T follicular helper cell (primary cell): ENCODE measurements around the gene EML6.
"Not testable (repeated sequence)": the region's sequence is repeated elsewhere in the genome, so short reads cannot be mapped to it uniquely, and the experiment has no call there.

Experiments used
- DNase-seq: peaks from one replicate; pipeline ENCODE4 v3.0.0-alpha.2; 2020; ENCODE audit warnings: low read depth

Gene EML6

GRCh38 chr2:54965425-54965824 lies 242.0 kb downstream of the EML6 start:
- DNase-seq = no peak

GRCh38 chr2:54966165-54966832 lies 242.8 kb downstream of the EML6 start:
- no peak for DNase-seq

- DNase-seq = no peak
These were observed 243.4 kb downstream of the EML6 start for GRCh38 chr2:54966837-54967236.

DNA sequence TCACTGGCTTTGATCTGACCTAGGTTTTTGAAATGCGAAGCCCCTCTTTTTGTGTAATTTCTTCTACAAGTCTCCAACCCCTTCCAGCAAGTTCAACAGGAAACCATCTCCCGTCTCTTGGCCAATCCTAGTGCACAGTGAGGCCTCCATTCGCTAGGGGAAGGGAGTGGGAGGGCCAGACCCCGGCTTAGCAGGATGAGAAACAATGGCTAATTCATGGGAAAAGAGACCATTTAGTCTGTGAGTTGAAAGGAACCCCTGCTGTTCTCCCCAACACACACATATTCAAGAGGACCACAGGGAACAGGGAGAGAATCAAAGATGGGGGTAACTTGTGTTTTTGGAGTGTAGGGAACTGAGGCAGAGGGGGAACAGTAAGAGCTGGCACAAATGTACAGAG lies 243.8 kb downstream of the EML6 start:
- DNase-seq = no peak

- DNase-seq = no peak
These were observed 244.4 kb downstream of the EML6 start for GRCh38 chr2:54967759-54968365.

- DNase-seq = no peak
These were observed 245.2 kb downstream of the EML6 start for GRCh38 chr2:54968561-54969218.

- DNase-seq = no peak
These were observed 246.0 kb downstream of the EML6 start for GRCh38 chr2:54969295-54969939.

- no peak for DNase-seq
These were observed 246.5 kb downstream of the EML6 start for GRCh38 chr2:54969940-54970338.

DNA sequence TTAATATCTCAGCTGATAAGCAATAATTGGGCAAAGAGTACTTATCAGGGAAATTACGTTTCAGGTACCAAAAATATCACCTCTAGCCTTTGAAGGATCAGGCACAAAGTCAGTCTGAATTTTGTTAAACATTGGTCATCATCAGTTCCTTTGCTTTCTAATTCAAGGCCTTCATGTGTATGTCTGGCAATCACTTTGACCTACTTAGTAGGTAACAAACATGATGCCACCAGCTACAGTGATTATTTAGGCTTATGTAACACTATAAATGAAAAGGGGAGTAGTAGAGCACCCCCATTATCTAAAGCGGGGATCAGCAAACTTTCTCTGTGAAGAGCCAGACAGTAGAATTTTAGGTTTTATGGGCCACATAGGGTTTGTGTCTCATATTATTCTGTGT lies 251.7 kb downstream of the EML6 start:
- no peak for DNase-seq

DNA sequence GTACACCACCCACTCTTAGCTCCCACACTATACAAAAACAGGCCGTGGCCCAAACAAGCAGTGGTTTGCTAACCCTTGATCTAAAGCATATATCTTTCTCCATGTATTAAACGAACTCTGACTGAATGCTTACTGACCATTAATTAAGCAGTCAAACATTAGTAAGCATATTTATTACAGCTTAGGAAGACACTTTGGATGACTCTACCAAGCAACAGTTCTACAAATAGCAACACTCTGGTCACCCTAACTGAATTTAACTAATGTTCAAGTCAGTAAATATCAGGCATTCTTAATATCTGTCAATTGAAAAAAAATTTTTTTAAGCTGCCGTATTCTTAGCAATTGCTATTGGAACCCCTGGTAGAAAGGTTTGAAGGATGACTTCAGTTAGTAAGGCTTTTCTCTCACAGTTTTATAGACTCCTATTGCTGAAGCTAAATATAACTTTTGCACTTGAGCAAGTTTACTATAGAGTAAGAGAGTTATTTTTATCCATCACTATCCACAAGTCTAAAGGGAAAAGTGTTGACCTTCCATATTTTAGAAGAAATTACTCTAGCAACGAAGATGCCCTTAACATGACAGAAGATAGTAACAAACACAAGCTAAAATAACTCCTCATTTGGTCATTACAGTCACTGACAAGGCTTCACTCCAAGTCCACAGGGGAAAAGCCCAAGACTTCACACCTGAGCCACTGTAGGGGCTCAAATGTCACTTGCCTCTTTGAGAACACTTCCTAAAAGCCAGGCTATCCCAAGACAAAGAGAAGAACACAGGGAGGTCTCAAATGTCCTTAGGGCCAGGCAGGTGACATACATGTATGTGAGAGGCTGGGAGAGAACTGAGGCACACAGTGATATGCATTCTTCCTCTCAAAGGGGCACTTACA lies 252.4 kb downstream of the EML6 start:
- no peak for DNase-seq

GRCh38 chr2:54977149-54977548 lies 253.7 kb downstream of the EML6 start:
- DNase-seq = no peak

GRCh38 chr2:54979321-54980044 lies 256.0 kb downstream of the EML6 start:
- DNase-seq = no peak

- no peak for DNase-seq
These were observed 257.9 kb downstream of the EML6 start for GRCh38 chr2:54981385-54981784.

GRCh38 chr2:54983345-54984220 lies 260.1 kb downstream of the EML6 start:
- DNase-seq = no peak

DNA sequence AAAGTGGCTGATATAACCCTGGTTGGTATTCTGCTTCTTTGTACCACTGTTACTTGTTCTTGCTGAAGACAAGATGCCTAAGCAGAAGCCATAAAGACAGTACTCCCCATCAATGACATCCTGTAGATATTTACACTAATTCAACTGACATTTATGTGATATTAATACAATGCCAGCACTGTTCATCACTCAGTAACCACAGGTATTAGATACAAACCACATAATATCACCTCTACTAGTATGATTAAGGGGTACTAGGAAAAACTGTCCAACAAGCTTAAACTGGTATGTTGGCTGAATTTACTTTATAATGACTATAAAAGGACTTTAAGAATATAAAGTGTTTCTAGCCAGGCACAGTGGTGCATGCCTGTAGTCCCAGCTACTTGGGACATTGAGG lies 261.0 kb downstream of the EML6 start:
- no peak for DNase-seq

DNA sequence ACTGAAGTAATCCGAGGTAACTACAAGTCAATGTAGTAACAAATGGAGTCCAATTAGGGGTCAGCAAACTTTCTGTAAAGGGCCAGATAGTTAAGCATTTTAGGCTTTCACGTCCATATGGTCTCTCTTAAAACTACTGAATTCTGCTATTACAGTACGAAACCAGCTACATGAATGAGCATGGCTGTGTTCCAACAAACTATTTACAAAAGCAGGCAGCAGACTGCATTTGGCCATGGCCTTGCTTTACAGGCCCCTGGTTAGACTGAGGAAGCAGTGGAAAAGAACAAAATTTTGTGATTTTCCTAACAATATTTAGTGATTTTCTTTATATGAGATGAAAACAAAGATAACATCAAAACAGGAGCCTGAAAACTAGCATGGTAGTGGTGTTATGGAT lies 262.8 kb downstream of the EML6 start:
- DNase-seq = no peak

- no peak for DNase-seq
These were observed 265.1 kb downstream of the EML6 start for GRCh38 chr2:54988612-54989011.

DNA sequence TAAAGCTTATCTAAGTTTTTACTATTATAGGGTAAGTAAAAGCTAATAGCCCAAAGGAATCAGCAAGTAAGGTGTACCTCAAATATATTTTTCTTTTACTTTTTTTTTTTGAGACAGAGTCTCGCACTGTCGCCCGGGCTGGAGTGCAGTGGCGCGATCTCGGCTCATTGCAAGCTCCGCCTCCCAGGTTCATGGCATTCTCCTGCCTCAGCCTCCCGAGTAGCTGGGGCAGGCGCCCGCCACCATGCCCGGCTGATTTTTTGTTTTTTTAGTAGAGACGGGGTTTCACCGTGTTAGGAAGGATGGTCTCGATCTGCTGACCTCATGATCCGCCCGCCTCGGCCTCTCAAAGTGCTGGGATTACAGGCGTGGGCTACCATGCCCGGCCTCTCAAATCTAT lies 267.2 kb downstream of the EML6 start:
- not testable (repeated sequence) for DNase-seq

GRCh38 chr2:54995553-54995952 lies 272.1 kb downstream of the EML6 start:
- DNase-seq = no peak

DNA sequence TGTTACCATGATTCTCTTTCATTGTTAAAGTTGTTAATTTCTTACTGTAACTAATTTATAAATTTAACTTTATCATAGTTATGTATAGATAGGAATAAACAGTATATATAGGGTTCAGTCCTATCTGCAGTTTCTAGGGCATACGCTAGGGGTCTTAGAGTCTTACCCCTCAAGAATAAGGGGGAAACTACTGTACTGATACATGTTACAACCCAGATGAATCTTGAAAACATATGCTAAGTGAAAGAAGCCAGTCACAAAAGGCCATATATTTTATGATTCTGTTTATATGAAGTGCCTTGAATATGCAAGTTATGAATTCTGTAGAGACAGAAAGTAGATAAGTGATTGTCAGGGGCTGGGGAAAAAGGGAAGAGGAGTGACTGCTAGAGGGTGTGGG lies 274.4 kb downstream of the EML6 start:
- DNase-seq = no peak
